GM21515 (cell line): ENCODE results near the gene HSD3B7.
A peak's percentile ranks its signal among the peaks of the same experiment; 100 is the strongest.

Experiments
- ATAC-seq: cut with Tn5 transposase; IDR thresholded peaks from one replicate; pipeline ENCODE4 v1.9.1; 2021; ENCODE audit not compliant: unreplicated experiment

HSD3B7 gene

DNA sequence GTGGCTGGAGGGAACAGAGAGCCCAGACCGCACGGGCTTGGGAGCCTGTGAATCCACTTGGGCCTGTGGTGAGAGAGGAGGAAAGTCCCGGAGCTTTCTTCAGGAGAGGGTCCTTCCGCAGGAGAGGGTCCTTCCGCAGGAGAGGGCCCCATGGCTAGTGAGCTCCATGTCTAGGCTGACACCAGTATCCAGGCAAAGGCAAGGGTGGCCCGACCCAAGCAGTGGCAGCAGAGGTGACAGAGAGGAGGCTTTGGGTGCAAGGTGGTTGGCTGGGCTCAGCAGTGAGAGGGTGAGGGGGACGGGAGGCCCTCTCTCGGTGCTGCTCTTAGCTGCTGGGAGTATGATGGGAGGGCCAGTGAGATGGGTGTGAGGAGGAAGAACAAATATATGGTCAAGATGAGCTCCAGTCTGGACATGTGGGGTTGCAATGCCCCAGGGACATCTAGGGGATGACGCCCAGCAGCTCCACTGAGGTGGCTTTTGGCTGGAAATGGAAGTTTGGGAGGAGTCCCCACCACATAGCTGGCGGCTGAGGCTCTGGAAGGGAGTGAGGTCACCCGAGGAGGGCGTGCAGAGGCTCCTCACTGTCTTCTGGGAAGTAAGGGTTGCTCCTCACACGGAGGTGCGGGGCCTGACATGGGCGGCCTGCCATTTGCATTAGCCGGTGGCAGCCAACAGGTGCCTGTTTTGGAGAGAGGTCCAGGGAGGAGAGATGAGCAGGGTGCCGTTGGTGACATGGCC is 2.3 kb upstream of the HSD3B7 start:
- ATAC-seq, result no peak

DNA sequence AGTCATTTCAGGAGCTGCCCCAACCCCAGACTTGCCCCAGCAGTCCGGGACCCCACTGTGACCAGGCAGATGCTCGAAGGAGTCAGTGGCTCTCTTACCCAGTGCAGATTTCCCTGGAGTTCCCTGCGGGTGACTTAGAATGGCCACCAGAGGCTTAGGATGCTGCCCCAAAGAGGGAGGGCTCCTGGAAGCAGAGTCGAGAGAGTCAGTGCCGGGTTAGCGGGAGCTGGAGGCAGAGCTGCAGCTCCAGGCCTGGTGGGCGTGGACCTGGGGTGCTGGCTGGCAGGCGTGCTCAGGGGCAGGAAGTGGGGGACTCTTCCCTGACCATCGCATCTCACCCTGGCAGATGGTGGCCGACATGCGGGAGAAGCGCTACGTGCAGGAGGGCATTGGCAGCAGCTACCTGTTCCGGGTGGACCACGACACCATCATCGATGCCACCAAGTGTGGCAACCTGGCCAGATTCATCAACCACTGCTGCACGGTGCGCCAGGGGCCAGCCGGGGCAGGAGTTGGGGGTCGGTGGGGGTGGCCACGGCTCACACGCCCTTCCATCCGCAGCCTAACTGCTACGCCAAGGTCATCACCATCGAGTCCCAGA is 1.6 kb upstream of the HSD3B7 start:
- no peak for ATAC-seq

DNA sequence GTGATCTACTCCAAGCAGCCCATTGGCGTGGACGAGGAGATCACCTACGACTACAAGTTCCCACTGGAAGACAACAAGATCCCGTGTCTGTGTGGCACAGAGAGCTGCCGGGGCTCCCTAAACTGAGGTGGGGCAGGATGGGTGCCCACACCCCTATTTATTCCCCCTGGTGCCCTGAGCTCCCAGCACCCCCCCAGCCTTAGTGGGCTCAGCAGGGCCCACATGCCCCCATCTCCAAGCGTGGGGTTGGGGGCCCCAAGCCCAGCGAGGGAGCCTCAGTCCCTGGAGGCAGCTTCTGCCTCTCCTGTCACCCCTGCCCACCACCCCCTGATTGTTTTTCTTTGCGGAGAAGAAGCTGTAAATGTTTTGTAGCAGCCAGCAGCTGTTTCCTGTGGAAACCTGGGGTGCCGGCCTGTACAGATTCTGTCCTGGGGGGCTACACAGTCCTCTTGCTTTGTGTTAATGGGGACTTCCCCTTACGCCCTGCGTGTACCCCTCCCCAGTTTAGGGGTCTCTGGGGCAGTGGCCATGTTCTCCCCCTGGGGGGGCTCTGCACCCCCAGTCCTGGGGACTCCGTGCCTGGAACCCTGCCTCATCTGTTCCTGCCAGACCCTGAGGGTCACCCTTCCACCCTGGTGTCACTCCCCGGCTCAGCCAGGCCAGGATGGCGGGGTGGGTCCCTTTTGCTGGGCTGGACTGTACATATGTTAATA is 953 bp upstream of the HSD3B7 start:
- no peak for ATAC-seq

- ATAC-seq, result no peak
These were observed 558 bp downstream of the HSD3B7 start for GRCh38 chr16:30985401-30986128.

DNA sequence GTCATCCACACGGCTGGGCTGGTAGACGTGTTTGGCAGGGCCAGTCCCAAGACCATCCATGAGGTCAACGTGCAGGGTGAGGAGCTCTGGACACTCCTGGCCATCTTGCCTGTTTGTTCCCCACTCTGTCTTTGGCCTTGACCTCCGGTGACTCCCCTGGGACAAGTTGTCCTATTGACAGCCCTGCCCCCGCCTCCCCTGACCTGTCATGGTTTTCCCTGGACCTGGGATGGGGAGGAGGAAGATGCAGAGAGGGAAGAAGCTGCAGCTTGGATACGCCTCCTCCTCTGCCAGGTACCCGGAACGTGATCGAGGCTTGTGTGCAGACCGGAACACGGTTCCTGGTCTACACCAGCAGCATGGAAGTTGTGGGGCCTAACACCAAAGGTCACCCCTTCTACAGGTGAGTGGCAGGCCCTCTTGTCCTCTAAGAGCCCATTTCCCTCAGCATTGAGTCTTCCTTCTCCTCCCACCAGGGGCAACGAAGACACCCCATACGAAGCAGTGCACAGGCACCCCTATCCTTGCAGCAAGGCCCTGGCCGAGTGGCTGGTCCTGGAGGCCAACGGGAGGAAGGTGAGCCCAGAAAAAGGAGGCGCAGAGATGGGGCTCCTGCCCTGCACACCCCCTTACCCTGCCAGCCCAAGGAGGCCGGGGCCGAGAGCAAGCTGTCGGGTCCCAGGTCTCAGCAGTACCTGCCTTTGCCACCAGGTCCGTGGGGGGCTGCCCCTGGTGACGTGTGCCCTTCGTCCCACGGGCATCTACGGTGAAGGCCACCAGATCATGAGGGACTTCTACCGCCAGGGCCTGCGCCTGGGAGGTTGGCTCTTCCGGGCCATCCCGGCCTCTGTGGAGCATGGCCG is 1.4 kb downstream of the HSD3B7 start:
- ATAC-seq, result no peak

- ATAC-seq, result no peak
These were observed 2.7 kb downstream of the HSD3B7 start for GRCh38 chr16:30987581-30988190.

DNA sequence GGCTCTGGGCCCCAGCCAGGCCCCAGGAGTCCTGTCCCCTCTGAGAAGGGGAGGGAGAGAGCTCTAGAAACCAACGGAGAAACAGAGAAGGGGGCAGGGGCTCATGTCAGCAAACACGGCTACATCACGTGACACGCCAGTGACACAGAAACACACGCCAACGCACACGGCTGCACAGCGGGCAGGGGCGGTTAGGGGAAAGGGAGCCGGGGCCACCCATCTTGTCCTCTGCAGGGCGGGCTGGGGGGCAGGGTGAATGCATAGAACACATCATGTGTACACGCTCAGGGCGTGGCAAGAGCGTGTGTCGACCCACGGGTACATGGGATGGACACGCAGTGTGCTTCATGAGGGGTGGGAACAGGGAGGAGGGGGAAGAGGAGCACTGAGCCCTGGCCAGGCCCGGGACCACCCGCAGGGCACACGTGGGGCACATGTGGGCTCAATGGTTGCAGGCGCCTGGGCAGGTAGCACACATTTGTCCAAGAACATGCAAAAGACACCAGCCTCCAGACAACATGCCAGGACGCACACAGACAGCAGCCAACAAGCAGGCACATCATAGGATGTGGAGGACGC is 4.6 kb downstream of the HSD3B7 start:
- ATAC-seq, result no peak

DNA sequence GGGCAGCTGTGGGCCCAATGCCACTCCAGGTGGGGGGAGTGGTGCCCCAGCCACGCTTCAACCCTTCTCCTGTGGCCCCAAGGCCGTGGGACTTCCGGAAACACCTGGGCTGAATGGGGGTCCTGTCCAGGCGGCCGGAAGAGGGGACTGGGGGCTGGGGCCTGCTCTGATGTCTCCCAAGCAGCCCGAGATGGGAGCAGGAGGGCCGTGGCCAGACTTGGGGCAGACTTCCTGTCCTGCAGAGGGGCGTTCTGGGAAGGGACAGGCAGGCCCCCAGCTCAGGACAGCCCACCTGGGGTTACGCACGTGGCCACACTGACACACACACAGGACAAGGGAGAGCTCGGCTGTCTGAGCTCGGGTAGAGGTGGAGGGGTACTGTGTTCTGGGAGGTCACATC is 5.1 kb downstream of the HSD3B7 start:
- ATAC-seq, result no peak

DNA sequence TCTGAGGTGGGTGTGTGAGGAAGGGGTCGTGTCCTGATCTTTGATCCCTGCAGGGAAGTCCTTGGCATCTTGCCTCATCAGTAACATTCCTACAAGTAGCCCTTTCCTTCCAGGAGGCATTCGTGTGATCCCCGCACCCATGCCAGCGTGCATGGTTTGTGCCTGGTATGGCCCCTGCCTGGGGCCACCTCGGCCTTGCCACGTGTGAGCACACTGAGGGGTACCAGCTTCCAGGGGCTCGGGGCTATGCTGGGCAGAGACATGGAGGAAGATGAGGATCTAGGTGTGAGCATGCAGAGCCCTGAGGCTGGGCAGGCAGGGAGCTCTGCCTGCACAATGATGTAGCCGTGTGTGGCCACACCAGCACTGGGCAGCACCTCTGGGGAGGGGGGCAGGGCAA is 6.0 kb downstream of the HSD3B7 start:
- no peak for ATAC-seq

DNA sequence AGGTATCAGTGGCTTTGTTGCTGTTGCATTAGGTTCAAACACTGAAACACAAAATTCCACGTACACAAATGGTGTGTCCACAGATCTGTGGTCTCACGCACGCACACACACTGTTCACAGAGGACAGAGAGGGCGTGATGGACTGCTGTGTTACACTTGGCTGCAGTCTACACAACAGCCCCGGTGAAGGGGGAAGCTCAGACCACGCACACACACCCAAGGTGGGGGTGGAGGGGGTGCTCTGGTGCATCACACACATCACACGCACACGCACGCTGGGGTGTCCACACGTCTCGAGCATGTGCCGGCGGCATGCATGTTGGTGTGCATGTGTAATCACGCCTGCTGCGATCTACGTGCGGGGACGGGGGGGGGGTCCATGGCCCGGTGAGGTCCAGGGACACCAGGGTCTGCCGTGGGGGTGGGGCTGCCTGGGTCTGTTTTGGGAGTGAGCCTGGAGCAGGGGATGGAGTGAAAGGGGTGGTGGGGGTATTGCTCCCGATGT is 7.3 kb downstream of the HSD3B7 start:
- no peak for ATAC-seq

- ATAC-seq, result no peak
These were observed 8.2 kb downstream of the HSD3B7 start for GRCh38 chr16:30992931-30993816.

DNA sequence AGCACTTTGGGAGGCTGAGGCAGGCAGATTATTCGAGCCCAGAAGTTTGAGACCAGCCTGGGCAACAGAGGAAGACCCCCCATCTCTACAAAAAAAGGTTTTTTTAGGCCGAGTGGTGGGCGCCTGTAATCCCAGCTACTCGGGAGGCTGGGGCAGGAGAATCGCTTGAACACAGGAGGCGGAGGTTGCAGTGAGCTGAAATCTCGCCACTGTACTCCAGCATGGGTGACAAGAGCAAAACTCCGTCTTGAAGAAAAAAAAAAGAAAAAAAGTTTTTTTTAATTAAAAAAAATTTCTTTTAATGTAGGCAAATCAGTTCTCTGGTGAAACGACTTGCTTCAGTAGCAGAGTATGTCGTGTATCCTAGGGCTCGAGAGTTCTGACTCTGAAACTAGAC is 10.9 kb downstream of the HSD3B7 start:
- ATAC-seq, result no peak

- ATAC-seq, result no peak
These were observed 11.4 kb downstream of the HSD3B7 start for GRCh38 chr16:30996324-30996984.

DNA sequence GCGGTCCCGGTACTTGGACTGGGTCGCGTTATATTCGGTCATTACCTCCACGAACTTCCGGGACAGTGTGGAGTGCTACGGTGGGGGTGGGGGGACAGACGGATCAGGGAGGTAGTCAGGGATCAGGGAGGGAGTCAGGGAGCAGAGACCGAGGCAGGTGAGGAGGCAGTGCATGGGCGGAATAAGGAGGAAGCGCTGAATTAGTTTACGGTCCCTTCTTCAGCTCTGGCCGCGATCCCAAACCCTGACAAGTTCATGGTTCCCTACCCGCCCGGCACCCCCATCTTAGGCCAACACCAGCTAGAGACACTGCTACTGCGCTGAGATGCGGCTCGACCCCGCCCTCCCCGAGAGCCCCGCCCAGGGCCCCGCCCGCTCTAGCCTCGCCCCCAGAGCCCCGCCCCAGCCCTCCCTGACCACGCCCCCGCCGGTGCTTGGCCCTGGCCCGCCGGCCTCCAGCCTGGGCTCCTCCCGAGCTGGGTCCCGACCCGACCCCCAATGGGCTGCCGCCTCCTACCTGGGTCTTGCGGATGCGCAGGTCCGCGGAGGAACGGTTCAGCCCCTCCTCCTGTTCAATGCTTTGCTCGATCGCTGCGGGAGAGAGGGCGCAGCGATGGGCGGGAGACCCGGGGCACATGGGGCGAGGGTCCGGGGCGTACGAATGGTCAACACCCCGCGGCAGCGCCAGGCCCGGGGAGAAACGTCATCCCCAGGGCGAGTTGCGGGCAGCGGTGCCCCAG is 12.1 kb downstream of the HSD3B7 start:
- peak; percentile 78 for ATAC-seq

GRCh38 chr16:30997725-30998711 is 13.0 kb downstream of the HSD3B7 start:
- ATAC-seq, result no peak
